GM06990 (cell line): Measurements from ENCODE around the gene AGBL3.

Experiments used
- DNase-seq: peaks from one replicate; pipeline ENCODE4 v3.0.0-alpha.2; 2011; ENCODE audit not compliant: insufficient read length; ENCODE audit errors: extremely low read depth
- H3K27me3 ChIP-seq: replicated peaks from 2 replicates; pipeline ENCODE4 v1.6.0; 2011; ENCODE audit warnings: low read length; ENCODE audit not compliant: control insufficient read depth, insufficient read depth
- H3K36me3 ChIP-seq: 2 replicates; pipeline ENCODE4 v1.5.1; 2011; ENCODE audit warnings: low read length; ENCODE audit not compliant: control insufficient read depth, insufficient read depth
- H3K4me3 ChIP-seq: replicated peaks from 2 replicates; pipeline ENCODE4 v1.5.1; 2011; ENCODE audit warnings: low read depth, mild to moderate bottlenecking, control low read depth, low read length
- TF ChIP-seq, protein P1 (sequence below): IDR thresholded peaks from 2 replicates; pipeline ENCODE4 v1.5.1; 2011; ENCODE audit warnings: low read length, control low read depth, mild to moderate bottlenecking, inconsistent platforms; ENCODE audit not compliant: insufficient read depth, poor library complexity, severe bottlenecking

AGBL3 gene

DNA sequence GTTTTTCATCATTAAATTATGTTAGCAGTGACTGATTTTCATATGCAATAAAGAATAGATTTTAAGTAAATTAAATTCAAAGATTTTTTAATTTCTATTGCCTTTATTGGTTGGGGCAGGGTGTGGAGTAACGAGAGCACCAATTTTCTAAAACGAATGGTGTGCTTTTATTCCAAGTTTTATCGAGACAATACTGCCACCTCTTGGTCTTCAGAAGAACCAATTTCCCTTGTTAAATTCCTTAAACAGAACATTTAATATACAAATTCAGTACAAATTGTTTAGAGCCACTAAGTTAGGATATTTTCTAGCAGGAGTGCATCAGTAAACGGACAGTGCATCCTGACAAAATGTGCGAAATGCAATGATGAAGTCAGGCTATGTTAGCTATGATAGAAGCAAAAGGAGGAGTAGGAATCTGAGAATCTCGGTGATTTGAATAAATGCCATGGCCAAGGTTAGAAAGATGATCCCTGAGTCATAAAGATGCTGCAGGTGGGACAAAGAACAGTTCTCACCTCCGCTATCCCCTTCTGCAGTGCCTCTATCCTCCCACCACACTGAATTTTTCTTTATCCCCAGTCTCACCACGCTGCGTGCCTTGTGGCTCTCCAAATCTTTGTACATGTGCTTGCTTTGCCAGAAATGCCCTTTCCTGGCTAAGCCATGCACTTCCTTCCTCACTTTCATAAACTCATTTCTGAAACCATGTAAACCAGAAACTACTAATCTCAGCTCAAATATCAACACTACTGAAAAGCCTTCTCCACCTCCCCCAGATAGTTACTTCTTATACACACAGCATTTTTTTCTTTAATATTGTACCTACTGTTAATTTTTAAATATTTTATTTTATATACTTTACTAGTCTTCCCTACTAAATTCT, 31.9 kb upstream of the AGBL3 start:
- DNase-seq: no peak
- Histone ChIP-seq H3K27me3 (no peaks in the 10 kb centered on the region), H3K4me3 (no peak overlapping the region), H3K36me3 (no peaks in the 10 kb centered on the region)
- TF ChIP-seq, protein P1, sequence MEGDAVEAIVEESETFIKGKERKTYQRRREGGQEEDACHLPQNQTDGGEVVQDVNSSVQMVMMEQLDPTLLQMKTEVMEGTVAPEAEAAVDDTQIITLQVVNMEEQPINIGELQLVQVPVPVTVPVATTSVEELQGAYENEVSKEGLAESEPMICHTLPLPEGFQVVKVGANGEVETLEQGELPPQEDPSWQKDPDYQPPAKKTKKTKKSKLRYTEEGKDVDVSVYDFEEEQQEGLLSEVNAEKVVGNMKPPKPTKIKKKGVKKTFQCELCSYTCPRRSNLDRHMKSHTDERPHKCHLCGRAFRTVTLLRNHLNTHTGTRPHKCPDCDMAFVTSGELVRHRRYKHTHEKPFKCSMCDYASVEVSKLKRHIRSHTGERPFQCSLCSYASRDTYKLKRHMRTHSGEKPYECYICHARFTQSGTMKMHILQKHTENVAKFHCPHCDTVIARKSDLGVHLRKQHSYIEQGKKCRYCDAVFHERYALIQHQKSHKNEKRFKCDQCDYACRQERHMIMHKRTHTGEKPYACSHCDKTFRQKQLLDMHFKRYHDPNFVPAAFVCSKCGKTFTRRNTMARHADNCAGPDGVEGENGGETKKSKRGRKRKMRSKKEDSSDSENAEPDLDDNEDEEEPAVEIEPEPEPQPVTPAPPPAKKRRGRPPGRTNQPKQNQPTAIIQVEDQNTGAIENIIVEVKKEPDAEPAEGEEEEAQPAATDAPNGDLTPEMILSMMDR: peak; percentile 47

DNA sequence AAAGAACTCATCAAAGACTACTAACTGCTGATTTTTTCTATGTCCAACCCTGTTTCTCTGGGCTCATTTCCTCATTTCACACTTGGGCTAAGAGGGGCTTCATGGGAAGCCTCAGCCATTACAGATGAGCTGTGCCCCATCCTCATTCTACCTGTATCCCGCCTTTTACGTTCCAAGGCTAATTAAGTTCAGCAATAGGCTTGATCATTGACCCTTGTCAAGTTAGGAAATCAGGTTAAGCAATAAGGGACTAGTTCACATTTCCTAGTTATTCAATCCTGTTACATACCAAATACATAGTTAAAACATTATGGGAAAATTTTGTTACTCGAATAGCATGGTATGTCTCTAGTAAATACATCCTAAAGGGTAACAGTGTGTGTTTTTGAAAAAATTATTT, 29.3 kb upstream of the AGBL3 start:
- Histone ChIP-seq H3K36me3 (no peaks in the 10 kb centered on the region), H3K4me3 (no peak overlapping the region), H3K27me3 (no peaks in the 10 kb centered on the region)
- no peak for DNase-seq
- TF ChIP-seq, protein P1: no peak

DNA sequence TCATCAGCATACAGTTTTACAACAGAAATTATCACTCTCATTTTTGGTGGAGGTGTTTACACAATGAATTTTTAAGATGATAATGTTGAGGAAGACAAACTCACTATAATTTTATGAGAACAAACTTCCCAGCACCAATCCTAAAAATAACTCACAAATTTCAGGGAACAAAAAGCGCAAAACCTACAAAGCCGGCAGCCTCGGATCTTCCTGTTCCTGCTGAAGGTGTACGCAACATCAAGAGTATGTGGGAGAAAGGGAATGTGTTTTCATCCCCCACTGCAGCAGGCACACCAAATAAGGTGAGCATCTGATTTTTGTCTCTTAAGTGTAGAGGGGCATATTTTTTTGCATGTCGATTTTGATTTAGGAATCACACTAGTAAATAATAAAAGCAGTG, 26.5 kb upstream of the AGBL3 start:
- DNase-seq: no peak
- no peaks in the 10 kb centered on the region for H3K27me3 ChIP-seq
- H3K4me3 ChIP-seq: no peak overlapping the region
- TF ChIP-seq, protein P1: no peak
- H3K36me3 ChIP-seq: no peaks in the 10 kb centered on the region

DNA sequence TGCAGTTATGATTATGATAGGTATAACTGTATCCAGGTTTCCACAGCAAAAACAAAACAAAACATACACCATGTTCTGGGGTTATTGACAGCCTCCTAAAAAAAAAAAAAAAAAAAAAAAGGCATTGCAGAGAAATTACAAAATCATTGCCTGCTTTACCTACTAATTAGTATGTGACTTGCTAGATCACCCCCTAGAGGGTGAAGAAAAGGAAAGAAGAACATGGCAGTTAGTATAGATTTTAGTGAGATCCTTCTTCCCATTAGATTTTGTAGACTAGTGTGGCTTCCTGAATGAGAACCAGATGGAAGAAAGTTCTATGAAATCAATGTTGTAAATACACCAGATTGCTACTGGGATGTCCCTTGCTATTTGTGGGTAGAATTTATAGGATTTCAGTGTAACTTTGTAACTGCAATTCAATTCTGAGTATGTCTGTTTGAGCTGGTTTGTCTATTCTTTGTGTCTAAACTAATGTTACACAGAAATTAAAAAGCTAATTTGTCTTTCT, 24.0 kb upstream of the AGBL3 start:
- no peak for DNase-seq
- TF ChIP-seq, protein P1: peak; percentile 6
- H3K36me3 ChIP-seq: no peaks in the 10 kb centered on the region
- H3K4me3 ChIP-seq: no peak overlapping the region
- H3K27me3 ChIP-seq: no peaks in the 10 kb centered on the region

DNA sequence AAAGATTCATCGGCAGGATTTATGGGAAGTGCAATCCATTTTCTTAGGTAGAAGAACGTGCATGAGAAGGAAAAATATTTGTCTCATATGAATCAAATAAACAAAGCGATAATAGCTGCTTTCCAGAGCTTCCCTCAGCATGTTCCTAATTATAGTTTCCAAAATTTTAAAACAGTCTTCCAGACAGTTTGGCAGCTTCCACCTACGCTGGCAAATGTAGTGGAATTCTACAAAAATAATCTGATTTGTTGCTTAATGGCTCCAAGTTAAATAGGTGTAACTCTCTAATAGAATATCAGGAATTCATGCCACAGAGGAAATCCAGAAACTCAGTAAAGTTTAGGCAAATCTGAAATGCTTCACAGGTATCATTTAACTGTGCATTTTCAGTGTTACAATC, 23.3 kb upstream of the AGBL3 start:
- DNase-seq: no peak
- Histone ChIP-seq H3K36me3 (no peaks in the 10 kb centered on the region), H3K27me3 (no peaks in the 10 kb centered on the region), H3K4me3 (no peak overlapping the region)
- TF ChIP-seq, protein P1: no peak
